ENCODE results near the gene ARHGAP24.

GRCh38 chr4:85952528-85952927 is 477.6 kb downstream of the ARHGAP24 start:
- TF ChIP-seq, protein P1, sequence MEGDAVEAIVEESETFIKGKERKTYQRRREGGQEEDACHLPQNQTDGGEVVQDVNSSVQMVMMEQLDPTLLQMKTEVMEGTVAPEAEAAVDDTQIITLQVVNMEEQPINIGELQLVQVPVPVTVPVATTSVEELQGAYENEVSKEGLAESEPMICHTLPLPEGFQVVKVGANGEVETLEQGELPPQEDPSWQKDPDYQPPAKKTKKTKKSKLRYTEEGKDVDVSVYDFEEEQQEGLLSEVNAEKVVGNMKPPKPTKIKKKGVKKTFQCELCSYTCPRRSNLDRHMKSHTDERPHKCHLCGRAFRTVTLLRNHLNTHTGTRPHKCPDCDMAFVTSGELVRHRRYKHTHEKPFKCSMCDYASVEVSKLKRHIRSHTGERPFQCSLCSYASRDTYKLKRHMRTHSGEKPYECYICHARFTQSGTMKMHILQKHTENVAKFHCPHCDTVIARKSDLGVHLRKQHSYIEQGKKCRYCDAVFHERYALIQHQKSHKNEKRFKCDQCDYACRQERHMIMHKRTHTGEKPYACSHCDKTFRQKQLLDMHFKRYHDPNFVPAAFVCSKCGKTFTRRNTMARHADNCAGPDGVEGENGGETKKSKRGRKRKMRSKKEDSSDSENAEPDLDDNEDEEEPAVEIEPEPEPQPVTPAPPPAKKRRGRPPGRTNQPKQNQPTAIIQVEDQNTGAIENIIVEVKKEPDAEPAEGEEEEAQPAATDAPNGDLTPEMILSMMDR (IDR thresholded peaks at IDR 0.05; ENCODE audit: low read depth, low read length, missing input control): no peak
- TF ChIP-seq, protein P2, sequence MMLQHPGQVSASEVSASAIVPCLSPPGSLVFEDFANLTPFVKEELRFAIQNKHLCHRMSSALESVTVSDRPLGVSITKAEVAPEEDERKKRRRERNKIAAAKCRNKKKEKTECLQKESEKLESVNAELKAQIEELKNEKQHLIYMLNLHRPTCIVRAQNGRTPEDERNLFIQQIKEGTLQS (IDR thresholded peaks at IDR 0.05): no peak
- TF ChIP-seq REST (IDR thresholded peaks at IDR 0.05) (no peak), TAF1 (conservative IDR thresholded peaks at IDR 0.05) (no peak)
- TF ChIP-seq, protein P3, sequence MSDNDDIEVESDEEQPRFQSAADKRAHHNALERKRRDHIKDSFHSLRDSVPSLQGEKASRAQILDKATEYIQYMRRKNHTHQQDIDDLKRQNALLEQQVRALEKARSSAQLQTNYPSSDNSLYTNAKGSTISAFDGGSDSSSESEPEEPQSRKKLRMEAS (IDR thresholded peaks at IDR 0.05): no peak

Data from liver (tissue), 3 donors.